CD4-positive, alpha-beta T cell (primary cell): ENCODE results near the gene GLP2R. TPM values are rescaled to one million over a fixed set of nuclear protein-coding genes. Genes with fewer than 3 reads are reported as not detected.

Source experiments
- ATAC-seq: fragments of 200-7000 bp; cut with Tn5 transposase; one replicate; pipeline ENCODE4 v1.10.0; 2022; ENCODE audit warnings: mild to moderate bottlenecking; ENCODE audit not compliant: poor library complexity
- CTCF ChIA-PET: fragments of 350-600 bp; sonication (Branson Sonifier 250); formaldehyde crosslinking; loops from one replicate; lab custom pipeline; 2021; ENCODE audit warnings: antibody characterized with exemption, inconsistent platforms; lab: Charles Lee
- POLR2A ChIA-PET: fragments of 350-600 bp; sonication (Branson Sonifier 250); formaldehyde crosslinking; loops from one replicate; lab custom pipeline; 2021; ENCODE audit warnings: antibody characterized with exemption, inconsistent platforms; lab: Charles Lee
- DNase-seq, 14 experiments: peaks; one replicate each; pipeline ENCODE4 v3.0.0-alpha.2; 2013 to 2020; ENCODE audit warnings: mixed read lengths in 2 of 14
- H3K27ac ChIP-seq, 2 donors: one replicate each; pipeline versions ENCODE4 v1.5.1 to v1.7.0; 2013; ENCODE audit warnings: low read length in 2 of 2, low read depth in 1 of 2, mild to moderate bottlenecking in 1 of 2
- H3K27me3 ChIP-seq, 2 experiments: 1 replicate in 1 of 2; 2 replicates in 1 of 2; pipeline versions ENCODE4 v1.6.1 to v1.7.0; 2013; ENCODE audit warnings: low read length in 2 of 2, control low read depth in 1 of 2, mild to moderate bottlenecking in 1 of 2, moderate library complexity in 1 of 2; ENCODE audit not compliant: insufficient read depth in 2 of 2, control insufficient read depth in 1 of 2
- H3K36me3 ChIP-seq: one replicate; pipeline ENCODE4 v1.6.1; 2013; ENCODE audit warnings: low read length, control low read depth; ENCODE audit not compliant: insufficient read depth
- H3K4me1 ChIP-seq: one replicate; pipeline ENCODE4 v1.6.1; 2013; ENCODE audit warnings: low read length, control low read depth; ENCODE audit not compliant: insufficient read depth
- H3K4me3 ChIP-seq: one replicate; pipeline ENCODE4 v1.5.1; 2013; ENCODE audit warnings: mild to moderate bottlenecking, low read length, moderate library complexity
- H3K9me3 ChIP-seq, 2 experiments: 1 replicate in 1 of 2; 2 replicates in 1 of 2; pipeline versions ENCODE4 v1.6.1 to v1.7.0; 2013; ENCODE audit warnings: low read length in 2 of 2, mild to moderate bottlenecking in 2 of 2, control low read depth in 1 of 2, moderate library complexity in 1 of 2; ENCODE audit not compliant: control insufficient read depth in 1 of 2, insufficient read depth in 1 of 2
- H3K27ac Mint-ChIP-seq: one replicate; pipeline ENCODE4 v1.8.0; 2020; ENCODE audit warnings: mixed read lengths
- H3K27me3 Mint-ChIP-seq: one replicate; pipeline ENCODE4 v1.8.0; 2021; ENCODE audit warnings: mixed read lengths
- H3K36me3 Mint-ChIP-seq: one replicate; pipeline ENCODE4 v1.8.0; 2021; ENCODE audit warnings: low read depth, mixed read lengths
- H3K4me1 Mint-ChIP-seq: one replicate; pipeline ENCODE4 v1.8.0; 2021; ENCODE audit warnings: low read depth, mixed read lengths
- H3K4me3 Mint-ChIP-seq: one replicate; pipeline ENCODE4 v1.8.0; 2020; ENCODE audit warnings: mild to moderate bottlenecking, mixed read lengths
- H3K9me3 Mint-ChIP-seq: one replicate; pipeline ENCODE4 v1.8.0; 2020; ENCODE audit warnings: mixed read lengths
- CTCF ChIP-seq: fragments of 200-600 bp; IDR thresholded peaks from one replicate; pipeline ENCODE4 v1.8.0; 2022; ENCODE audit warnings: antibody characterized with exemption, mild to moderate bottlenecking
- intact Hi-C, 2 experiments: fragments of 100-400 bp; cut with DNase I in 1 of 2; cut with micrococcal nuclease in 1 of 2; formaldehyde crosslinking; loops; one replicate each; pipeline versions ENCODE4 v1.15.1 to v1.9.0; 2023 to 2025; cut with DNase I, micrococcal nuclease
- total RNA-seq, 174 experiments: library from RNA in 2 of 174; stranded (reverse) in 2 of 174; gene quantifications; one replicate each; pipeline ENCODE4 v1.2.3 and lab custom pipeline; 2021 to 2026

GLP2R gene
- total RNA-seq, 2 experiments from 2014 or later, result not detected

- no peaks in the 10 kb centered on the region for H3K27me3 Mint-ChIP-seq
- Histone ChIP-seq H3K4me3 (no peak overlapping the region), H3K27me3 (no peaks in the 10 kb centered on the region), H3K36me3 (no peaks in the 10 kb centered on the region), H3K4me1 (no peaks in the 10 kb centered on the region), H3K27ac (no peak overlapping the region), H3K9me3 (no peaks in the 10 kb centered on the region)
- DNase-seq (no peak), ATAC-seq (no peak)
- ChIA-PET POLR2A (no interaction called here), CTCF (no interaction called here)
- no peaks in the 10 kb centered on the region for H3K9me3 Mint-ChIP-seq
- no peak overlapping the region for H3K27ac Mint-ChIP-seq
- H3K36me3 Mint-ChIP-seq, result no peaks in the 10 kb centered on the region
- no peak for TF ChIP-seq CTCF
- intact Hi-C loops, result loop anchor here in 1 of 2 experiments (5.0 kb wide), 1 partner anchor 689 kb away; no protein-coding TSS in a partner anchor
- H3K4me3 Mint-ChIP-seq, result no peak overlapping the region
- no peaks in the 10 kb centered on the region for H3K4me1 Mint-ChIP-seq
These were observed 103.0 kb downstream of the GLP2R start for GRCh38 chr17:9928601-9929333.

GRCh38 chr17:9929871-9930270, 104.1 kb downstream of the GLP2R start:
- no peaks in the 10 kb centered on the region for H3K36me3 Mint-ChIP-seq
- ChIA-PET CTCF (no interaction called here), POLR2A (no interaction called here)
- intact Hi-C loops, result loop anchor here in 1 of 2 experiments (5.0 kb wide), 1 partner anchor 687 kb away; no protein-coding TSS in a partner anchor
- H3K27ac ChIP-seq, result no peak overlapping the region
- H3K4me3 ChIP-seq, result no peak overlapping the region
- DNase-seq, result no peak
- no peaks in the 10 kb centered on the region for H3K27me3 ChIP-seq
- no peak overlapping the region for H3K4me3 Mint-ChIP-seq
- no peaks in the 10 kb centered on the region for H3K4me1 Mint-ChIP-seq
- H3K9me3 ChIP-seq, result no peaks in the 10 kb centered on the region
- no peaks in the 10 kb centered on the region for H3K4me1 ChIP-seq
- no peak for TF ChIP-seq CTCF
- H3K27ac Mint-ChIP-seq, result no peak overlapping the region
- ATAC-seq, result no peak
- H3K9me3 Mint-ChIP-seq, result no peaks in the 10 kb centered on the region
- H3K36me3 ChIP-seq, result no peaks in the 10 kb centered on the region
- H3K27me3 Mint-ChIP-seq, result no peaks in the 10 kb centered on the region

GRCh38 chr17:9931144-9931741, 105.5 kb downstream of the GLP2R start:
- Histone ChIP-seq H3K4me3 (no peak overlapping the region), H3K9me3 (no peaks in the 10 kb centered on the region), H3K27ac (no peak overlapping the region), H3K27me3 (no peaks in the 10 kb centered on the region), H3K36me3 (no peaks in the 10 kb centered on the region), H3K4me1 (no peaks in the 10 kb centered on the region)
- no peak for TF ChIP-seq CTCF
- CTCF ChIA-PET, result no interaction called here
- H3K9me3 Mint-ChIP-seq, result no peaks in the 10 kb centered on the region
- POLR2A ChIA-PET, result no interaction called here
- H3K4me3 Mint-ChIP-seq, result no peak overlapping the region
- H3K36me3 Mint-ChIP-seq, result no peaks in the 10 kb centered on the region
- H3K27ac Mint-ChIP-seq, result no peak overlapping the region
- intact Hi-C loops, result no loop called here
- no peaks in the 10 kb centered on the region for H3K4me1 Mint-ChIP-seq
- H3K27me3 Mint-ChIP-seq, result no peaks in the 10 kb centered on the region
- no peak for DNase-seq
- ATAC-seq, result no peak
